OCI-M1 (cell line): ENCODE data around the gene SLC45A2.
"Not testable (repeated sequence)": the region's sequence is repeated elsewhere in the genome, so short reads cannot be mapped to it uniquely, and the experiment has no call there.

Experiments
- DNase-seq: peaks from one replicate; lab custom pipeline; 2025; lab: John Stamatoyannopoulos, UW

SLC45A2 gene, protein sequence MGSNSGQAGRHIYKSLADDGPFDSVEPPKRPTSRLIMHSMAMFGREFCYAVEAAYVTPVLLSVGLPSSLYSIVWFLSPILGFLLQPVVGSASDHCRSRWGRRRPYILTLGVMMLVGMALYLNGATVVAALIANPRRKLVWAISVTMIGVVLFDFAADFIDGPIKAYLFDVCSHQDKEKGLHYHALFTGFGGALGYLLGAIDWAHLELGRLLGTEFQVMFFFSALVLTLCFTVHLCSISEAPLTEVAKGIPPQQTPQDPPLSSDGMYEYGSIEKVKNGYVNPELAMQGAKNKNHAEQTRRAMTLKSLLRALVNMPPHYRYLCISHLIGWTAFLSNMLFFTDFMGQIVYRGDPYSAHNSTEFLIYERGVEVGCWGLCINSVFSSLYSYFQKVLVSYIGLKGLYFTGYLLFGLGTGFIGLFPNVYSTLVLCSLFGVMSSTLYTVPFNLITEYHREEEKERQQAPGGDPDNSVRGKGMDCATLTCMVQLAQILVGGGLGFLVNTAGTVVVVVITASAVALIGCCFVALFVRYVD

DNA sequence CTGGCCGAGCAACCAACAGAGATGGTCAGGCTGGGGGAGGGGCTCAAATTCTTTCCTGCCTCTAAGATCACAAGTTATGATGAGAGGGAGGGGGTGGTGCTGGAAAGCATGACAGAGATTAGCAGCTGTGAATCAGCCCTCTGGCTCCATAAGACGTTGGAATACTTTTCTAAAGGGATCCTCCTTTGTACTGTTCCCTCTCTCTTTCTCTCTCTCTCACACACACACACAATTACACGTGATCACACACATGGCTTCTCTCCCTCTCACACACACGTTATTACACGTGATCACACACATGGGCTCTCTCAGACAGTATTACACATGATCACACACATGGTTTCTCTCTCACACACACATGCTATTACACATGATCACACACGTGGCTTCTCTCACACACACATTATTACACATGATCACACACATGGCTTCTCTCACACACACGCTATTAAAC lies at the start of gene SLC45A2:
Gene SLC45A2, minus strand, starts transcription at position 23 of the 454 bp plus-strand sequence. CDS start 110 bp downstream, outside the sequence.
- peak; percentile 36 for DNase-seq

DNA sequence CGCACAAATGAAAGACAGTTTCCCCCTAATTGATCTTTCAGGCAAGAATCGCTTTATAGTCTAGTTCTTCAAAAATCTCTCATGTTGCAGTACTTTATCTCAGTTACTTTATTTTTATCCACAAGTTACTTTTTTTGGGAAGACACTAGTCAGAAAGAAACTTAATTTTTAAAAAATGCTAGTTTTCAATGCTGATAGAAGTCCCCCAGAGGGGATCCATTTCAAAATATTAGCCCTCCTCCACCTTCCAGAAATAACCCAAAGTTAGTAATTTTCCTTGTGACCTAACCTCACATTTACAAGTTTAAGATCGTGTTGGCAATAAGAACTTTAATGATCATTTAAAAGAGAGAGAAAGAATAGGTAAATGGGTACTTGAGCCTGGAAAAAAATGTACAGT lies 47.5 kb upstream of the SLC45A2 start:
- no peak for DNase-seq

DNA sequence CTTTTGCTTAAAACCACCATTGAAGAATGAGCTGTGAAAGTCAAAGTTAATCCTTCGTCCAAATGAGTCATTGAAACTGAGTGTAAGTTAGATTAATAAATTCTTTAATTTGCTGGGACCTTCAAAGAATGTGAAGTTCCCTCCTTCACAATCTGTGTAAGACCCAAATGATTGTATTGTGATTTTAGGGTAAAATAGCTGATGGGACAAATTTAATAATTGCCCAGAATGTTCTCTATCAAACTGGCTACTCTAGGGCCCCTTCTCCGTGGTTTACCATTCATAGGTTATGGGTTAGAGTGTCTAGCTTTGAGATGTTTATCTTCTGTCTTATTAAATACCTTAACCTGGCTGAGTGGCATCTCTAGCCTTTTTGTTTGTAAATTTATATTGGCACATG lies 46.6 kb upstream of the SLC45A2 start:
- DNase-seq, result no peak

DNA sequence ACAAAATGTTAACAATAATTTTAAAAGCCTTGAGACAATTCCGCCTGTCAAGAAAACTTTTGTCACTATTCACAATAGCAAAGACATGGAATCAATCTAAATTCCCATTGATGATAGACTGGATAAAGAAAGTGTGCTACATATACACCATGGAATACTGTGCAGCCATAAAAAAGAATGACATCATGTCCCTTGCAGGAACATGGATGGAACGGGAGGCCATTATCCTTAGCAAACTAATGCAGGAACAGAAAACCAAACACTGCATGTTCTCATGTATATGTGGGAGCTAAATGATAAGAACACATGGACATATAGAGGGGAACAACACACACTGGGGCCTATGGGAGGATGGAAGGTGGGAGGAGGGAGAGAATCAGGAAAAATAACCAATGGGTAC lies 46.1 kb upstream of the SLC45A2 start:
- DNase-seq, result not testable (repeated sequence)

DNA sequence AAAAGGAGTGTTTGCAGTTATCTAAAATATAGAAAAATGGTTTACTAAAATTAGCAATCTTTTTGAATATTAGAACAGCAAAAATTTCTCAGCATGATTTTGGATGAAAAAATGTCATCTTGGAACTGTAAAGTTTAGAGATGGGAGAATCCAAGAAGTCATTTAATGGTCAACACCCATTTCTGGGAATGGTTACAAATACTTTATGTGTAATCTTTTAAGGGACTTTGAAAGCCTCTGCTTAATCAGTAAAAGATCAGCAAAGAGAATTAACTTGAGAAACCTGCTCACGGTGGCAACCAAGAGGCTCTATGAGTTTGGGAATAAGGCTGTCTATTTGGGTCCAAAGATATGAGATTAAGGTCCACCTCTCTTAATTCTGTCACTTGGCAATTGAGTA lies 45.6 kb upstream of the SLC45A2 start:
- no peak for DNase-seq

DNA sequence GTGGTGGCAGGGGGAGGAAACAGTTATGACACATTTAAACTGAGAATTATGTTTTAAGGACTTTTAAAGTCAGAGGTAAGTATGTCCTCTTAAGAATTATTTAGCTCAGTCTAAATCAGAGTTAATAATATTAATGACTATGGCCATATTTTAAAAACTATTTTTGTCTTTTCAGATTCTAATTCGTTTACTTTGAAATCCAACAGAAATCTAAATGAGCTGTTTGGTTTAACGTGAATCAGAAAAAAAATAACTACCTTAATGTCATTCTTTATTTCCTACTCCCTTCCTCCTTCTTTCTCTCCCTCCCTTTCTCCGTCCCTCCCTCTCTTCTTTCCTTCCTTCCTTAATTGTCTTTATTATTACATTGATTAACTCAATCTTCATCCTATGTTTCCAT lies 43.9 kb upstream of the SLC45A2 start:
- no peak for DNase-seq

DNA sequence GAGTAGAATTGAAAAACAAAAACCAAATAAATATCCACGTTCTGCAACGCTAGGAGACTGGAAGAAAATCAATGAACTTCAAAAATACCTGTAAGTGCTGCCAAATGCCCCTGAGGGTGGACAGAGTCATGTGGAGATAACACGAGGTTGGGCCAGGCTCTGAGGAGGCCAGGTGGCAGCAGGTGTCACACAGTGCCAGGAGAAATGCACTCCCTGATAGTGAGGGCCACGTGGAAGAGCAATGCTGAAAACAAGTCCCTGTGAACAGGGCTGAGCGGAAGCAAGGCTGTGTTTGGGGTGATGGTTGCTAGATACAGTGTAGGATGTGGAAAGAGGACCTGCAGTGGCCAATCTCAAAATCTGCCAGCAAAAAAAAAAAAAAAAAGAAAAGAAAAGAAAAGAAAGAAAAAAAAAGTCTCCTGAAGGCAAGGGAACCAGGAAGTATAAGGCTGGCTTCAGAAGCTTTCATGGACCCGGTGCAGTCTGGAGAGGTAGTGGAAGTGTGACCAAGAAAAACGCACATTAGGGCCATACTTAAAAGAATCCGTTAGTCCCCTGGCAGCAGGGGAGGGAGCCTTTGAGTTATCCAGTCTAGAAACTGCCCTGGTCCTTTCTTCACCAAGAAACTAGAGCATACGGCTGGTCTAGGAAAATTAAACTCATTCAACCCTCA lies 41.7 kb upstream of the SLC45A2 start:
- no peak for DNase-seq

DNA sequence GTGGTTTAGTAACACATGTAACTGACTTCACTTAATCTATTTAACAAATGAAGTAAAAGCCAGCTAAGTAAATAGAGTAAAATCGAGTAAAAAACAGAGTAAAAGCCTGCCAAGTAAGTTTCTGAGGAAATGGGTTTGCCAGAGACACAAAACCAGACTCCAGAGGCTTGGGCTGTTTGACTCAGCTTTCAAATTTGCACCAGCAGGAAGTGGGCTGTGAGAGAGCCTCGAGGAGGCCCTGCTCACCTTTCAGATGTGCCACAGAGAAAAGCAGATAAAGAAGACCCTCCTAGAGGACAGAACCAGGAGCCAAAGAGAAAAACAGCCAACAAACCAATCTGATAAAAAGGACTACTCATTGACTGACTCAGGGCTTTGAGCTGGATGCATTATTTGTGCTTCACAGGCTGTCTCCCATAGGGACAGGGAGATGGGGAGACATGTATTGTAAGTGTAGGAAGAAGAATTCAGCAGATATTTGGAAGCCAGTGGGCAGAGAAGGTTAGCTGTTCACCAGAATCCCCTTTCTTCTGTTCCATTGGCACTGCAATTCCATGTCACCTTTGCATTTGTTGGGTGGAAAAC lies 37.7 kb upstream of the SLC45A2 start:
- DNase-seq, result peak; percentile 5

DNA sequence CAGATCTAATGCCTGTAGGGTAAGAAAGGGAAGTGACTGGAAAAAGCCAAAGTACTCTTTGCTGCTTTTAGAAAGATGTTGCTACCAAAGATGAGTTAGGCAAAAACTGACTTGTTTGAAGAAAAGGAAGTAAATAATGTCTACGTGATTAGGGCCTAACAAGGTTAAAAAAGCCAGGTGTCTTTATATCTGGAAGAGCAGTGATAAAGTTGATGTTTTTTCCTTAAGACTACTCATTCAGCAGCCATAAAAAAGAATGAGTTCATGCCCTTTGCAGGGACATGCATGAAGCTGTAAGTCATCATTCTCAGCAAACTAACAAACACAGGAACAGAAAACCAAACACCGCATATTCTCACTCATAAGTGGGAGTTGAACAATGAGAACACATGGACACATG lies 36.8 kb upstream of the SLC45A2 start:
- no peak for DNase-seq

DNA sequence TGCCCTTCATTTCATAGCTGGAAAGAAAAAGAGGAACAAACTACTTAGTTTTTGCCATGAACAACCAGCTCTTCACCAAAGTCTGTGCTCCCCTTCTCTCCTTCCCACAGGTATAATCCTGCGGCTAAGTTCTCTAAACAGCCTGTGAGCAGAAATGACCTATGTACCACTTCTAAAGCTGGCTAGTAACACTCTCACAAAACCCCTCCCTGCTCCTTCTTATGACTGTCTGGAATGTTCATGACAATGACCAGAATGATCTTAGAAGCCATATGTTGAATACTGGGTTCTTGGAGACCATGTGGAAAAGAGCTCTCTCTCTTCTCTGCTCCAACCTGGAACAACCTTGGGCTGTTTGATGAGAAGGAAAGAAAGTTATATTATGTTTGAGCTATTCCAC lies 36.2 kb upstream of the SLC45A2 start:
- no peak for DNase-seq

DNA sequence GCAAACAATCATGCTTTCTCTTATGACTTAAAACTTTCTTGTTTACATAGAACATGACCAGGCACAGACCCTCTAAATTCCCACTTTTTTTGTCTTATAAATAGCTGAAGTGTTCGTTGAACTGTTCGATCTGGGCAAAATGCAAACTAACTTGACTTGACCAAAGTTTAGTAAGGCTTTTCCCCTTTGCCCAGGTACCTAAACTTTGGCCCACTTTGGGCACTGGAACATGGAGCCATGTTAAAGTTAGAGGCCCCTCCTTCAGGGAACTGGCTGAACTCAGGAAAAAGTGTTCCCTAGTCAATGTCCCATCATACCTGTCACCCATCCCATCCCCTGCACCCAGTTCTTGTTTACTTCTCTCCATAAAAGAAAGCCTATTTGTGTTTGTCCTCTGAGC lies 32.8 kb upstream of the SLC45A2 start:
- DNase-seq, result no peak

DNA sequence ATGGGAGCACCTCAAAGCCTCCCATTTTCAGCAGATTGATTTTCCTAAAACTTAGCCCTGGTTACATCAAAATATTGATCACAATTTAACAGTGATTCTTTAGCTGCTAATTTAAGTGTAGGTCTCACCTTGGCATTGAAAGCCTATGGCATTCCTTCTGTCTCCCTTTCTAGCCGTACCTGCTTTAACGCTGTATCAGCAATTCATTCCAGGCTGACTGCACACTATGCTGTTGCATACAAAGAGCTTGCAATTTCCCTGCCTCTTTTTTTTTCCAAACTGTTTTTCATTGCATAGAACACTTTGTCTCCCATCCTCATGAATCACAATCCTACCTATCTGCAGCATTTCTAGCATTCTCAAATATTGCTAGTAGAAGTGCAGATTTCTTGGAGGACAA lies 32.3 kb upstream of the SLC45A2 start:
- DNase-seq, result no peak

DNA sequence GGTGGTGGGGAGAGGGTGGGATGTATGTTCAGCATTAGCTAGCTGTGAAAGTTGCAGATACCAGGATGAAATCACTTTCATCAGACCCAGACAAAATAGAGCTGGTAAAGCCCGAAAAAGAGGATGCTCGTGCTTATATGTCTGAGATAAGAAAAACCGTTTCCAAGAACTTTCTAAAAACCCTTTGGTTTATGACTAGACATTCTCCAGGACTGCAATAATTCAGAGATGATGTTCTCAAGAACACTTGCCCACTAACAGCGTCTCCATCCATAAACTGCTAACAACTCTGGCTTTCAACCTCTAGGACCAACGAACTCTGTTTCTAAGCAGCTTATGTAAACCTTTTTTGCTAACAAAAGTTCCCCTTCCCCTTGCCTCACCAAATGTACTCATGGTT lies 31.7 kb upstream of the SLC45A2 start:
- peak; percentile 74 for DNase-seq

DNA sequence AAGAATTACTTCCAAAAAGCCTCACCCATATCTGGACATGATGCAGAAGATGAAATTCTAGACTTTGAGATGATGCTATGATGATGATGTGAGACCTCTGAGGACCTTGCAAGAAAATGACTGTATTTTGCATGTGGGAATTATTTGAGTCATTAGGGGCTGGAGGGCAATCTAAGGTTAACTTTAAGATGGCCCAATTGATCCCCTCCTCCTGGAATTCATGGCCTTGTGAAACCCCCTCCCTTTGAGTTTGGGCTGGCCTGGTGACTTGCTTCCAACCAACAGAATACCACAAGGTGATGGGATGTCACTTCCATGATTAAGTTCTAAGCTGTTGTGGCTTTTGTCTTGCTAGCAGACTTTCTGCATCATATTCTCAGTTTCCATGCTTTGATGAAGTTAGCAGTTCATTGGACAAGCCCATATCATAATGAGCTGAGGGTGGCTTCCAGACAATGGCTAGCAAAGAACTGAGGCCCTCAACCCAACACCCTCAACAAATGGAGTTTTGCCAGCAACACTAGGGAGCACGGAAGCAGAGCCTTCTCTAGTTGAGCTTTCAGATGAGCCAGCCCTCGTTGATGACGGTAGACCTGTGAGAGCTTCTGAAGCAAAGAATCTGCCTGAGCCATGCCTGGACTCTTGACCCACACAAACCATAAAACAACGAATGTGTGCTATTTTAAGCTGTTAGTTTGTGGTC lies 30.8 kb upstream of the SLC45A2 start:
- no peak for DNase-seq

DNA sequence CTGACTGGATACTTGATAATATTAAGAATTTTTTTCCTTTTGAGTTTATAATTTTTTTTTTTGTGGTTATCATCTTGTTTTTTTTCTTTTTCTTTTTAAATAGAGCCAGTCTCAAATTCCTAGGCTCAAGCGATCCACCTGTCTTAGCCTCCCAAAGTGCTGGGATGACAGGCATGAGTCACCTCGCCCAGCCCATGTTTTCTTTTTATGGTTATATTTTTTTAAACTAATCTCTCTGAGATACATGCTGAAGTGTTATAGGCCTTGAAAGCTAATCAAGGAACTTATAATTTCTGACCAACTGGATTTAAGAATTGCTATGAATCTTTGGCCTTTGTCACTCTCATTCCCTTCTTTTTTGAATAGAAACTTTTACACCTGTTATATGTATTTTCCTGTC lies 30.1 kb upstream of the SLC45A2 start:
- DNase-seq, result no peak

DNA sequence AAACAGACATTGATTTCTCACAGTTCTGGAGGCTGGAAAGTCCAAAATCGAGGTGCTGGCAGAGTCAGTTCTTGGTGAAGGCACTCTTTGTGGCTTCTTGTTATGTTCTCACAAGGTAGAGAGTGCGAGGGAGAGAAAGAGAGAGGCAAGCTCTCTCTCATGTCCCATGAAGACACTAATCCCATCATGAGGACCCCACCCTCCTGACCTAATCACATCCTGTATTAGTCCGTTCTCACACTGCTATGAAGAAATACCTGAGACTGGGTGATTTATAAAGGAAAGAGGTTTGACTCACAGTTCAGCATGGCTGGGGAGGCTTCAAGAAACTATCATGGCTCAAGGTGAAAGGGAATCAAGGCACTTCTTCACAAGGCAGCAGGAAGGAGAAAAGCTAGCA lies 29.1 kb upstream of the SLC45A2 start:
- DNase-seq, result no peak

DNA sequence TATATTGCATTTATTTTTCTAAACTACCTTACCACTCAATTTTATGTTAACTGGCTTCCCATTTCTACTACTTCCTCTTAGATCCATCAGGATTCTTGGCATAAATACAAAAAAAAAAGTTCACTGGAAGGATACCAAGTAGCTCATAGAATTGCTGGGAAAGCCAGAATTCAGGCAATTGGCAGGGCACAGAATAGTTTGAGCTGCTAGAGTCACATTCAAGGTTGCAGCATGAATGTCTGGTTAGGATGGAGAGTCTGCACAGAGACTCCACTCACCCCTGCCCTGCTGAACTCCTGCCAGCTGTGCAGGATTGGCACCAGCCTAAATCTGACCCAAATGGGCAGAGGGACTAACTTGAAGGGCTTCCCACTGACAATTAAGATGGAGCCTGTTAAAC lies 28.3 kb upstream of the SLC45A2 start:
- DNase-seq, result no peak

DNA sequence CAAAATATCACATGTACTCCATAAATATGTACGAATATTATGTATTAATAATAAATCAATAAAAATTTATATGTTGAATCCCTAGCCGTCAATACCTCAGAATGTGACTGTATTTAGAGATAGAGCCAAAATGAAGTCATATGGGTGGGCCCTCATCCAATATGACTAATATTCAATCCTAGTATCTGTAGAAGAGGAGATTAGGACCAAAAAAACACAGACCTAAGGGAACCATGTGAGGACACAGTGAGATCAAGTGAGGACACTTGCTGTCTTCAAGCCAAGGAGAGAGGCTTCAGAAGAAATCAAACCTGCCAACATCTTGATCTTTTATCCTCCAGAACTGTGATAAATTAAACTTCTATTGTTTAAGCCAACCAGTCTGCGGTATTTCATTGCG lies 27.0 kb upstream of the SLC45A2 start:
- DNase-seq, result peak; percentile 1

DNA sequence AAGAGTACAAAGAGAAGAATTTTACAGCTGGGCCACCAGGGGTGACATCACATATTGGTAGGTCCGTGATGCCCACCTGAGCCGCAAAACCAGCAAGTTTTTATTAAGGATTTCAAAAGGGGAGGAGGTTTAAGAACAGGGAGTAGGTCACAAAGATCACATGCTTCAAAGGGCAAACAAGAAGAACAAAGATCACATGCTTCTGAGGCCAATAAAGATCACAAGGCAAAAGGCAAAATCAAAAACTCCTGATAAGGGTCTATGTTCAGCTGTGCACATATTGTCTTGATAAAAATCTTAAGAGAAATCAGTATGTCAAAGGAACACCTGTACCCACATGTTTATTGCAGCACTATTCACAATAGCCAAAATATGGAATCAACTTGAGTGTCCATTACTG lies 25.7 kb upstream of the SLC45A2 start:
- not testable (repeated sequence) for DNase-seq

DNA sequence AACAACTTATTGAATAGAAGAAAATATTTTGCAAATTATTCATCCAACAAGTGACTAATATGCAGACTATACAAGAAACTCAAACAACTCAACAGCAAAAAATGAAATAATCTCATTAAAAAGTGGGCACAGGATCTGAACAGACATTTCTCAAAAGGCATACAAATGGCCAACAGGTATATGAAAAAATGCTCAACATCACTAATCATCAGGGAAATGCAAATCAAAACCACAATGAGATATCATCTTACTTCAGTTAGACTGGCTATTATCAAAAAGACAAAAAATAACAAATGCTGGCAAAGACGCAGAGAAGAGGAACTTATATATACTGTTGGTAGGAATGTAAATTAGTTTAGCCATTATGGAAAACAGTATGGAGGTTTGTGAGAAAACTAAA lies 25.1 kb upstream of the SLC45A2 start:
- no peak for DNase-seq

DNA sequence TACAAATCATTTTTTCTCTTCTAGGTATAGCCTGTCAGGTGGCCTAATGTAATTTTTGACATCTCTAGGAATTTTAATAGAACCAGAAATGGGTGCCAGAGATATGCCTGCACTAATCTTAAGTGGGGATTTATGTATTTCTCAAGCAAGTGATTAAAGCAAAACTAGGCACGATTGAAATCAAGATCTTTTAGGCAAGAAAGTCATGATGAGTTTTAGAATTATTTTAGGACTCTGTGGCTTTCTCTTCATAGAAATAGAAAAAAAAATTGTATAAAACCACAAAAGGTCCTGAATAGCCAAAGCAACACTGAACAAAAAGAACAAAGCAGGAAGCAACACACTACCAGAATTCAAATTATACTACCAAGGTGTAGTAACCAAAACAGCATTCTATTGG lies 24.3 kb upstream of the SLC45A2 start:
- DNase-seq, result peak; percentile 78
